DND-41 (cell line): Measurements from ENCODE around the gene RNF183.

Source experiments
- ATAC-seq: fragments of 200-7000 bp; cut with Tn5 transposase; 3 replicates; pipeline ENCODE4 v1.9.1; 2021; ENCODE audit warnings: low read depth; ENCODE audit not compliant: insufficient read depth
- DNase-seq: peaks from one replicate; pipeline ENCODE4 v3.0.0-alpha.2; 2020
- H2AFZ ChIP-seq: 2 replicates; pipeline ENCODE4 v1.6.0; 2012; ENCODE audit warnings: low read depth, low read length
- H3K27ac ChIP-seq: 2 replicates; pipeline ENCODE4 v1.5.1; 2012; ENCODE audit warnings: low read length, inconsistent platforms
- H3K27me3 ChIP-seq: fragments of 200-600 bp; sonication (generic); 2 replicates; pipeline ENCODE4 v1.6.0; 2012; ENCODE audit warnings: low read length, mild to moderate bottlenecking, inconsistent platforms; ENCODE audit not compliant: insufficient read depth, poor library complexity
- H3K36me3 ChIP-seq: 2 replicates; pipeline ENCODE4 v1.5.1; 2012; ENCODE audit warnings: low read length, inconsistent platforms; ENCODE audit not compliant: insufficient read depth
- H3K4me1 ChIP-seq: 2 replicates; pipeline ENCODE4 v1.5.1; 2012; ENCODE audit warnings: mild to moderate bottlenecking, low read length; ENCODE audit not compliant: insufficient read depth
- H3K4me2 ChIP-seq: 2 replicates; pipeline ENCODE4 v1.6.0; 2012; ENCODE audit warnings: mild to moderate bottlenecking, moderate library complexity, low read length, inconsistent platforms; ENCODE audit not compliant: insufficient read depth
- H3K4me3 ChIP-seq, 2 experiments: fragments of 200-600 bp in 1 of 2; shearing (Covaris generic) in 1 of 2; 2 replicates each; pipeline ENCODE4 v1.5.1; 2012 to 2016; ENCODE audit warnings: inconsistent platforms in 2 of 2, low read length in 2 of 2, mild to moderate bottlenecking in 2 of 2, low read depth in 1 of 2, moderate library complexity in 1 of 2
- H3K79me2 ChIP-seq: 2 replicates; pipeline ENCODE4 v1.6.0; 2012; ENCODE audit warnings: low read length, inconsistent platforms; ENCODE audit not compliant: insufficient read depth
- H3K9ac ChIP-seq: 2 replicates; pipeline ENCODE4 v1.6.0; 2012; ENCODE audit warnings: low read depth, mild to moderate bottlenecking, inconsistent platforms, low read length, moderate library complexity
- H3K9me3 ChIP-seq: 2 replicates; pipeline ENCODE4 v1.5.1; 2012; ENCODE audit warnings: low read length, moderate library complexity, mild to moderate bottlenecking, inconsistent platforms; ENCODE audit not compliant: insufficient read depth, severe bottlenecking
- H4K20me1 ChIP-seq: 2 replicates; pipeline ENCODE4 v1.6.0; 2012; ENCODE audit warnings: low read length; ENCODE audit not compliant: insufficient read depth
- EZH2 ChIP-seq: IDR thresholded peaks from 3 replicates; pipeline ENCODE4 v1.6.1; 2012; ENCODE audit warnings: borderline replicate concordance, low read depth, mild to moderate bottlenecking, moderate library complexity, low read length, inconsistent platforms; ENCODE audit not compliant: severe bottlenecking
- TF ChIP-seq, protein P1 (sequence below): IDR thresholded peaks from 2 replicates; pipeline ENCODE4 v1.5.1; 2012; ENCODE audit warnings: borderline replicate concordance, low read length, moderate library complexity, mild to moderate bottlenecking; ENCODE audit not compliant: poor library complexity, severe bottlenecking; ENCODE audit errors: extremely low read depth

The RNF183 gene

DNA sequence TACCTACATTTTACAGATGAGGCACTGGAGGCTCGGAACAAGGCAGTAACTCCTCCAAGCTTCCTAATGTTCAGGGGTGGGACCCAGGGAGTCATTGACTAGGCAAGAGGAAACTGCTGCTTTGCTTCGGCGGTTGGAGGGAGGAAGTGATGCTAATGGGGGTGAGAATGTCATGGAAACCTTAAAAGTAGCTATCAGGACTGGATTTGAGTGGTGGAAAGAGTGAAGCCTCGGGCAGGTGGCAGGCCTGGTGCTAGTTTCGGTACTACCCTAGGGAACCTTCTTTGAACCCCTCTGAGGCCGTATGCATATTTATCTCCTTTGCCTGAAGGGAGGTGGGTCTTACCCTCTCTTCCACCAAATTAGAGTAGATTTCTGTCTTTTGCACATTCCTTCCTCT, 47.8 kb upstream of the RNF183 start:
- peaks cover 5% of the 10 kb centered on the region; the same call in 1 of the 2 replicates for H3K4me1 ChIP-seq
- H3K9me3 ChIP-seq: no peaks in the 10 kb centered on the region
- DNase-seq (no peak), ATAC-seq (no peak)
- H3K27me3 ChIP-seq: peaks cover 32% of the 10 kb centered on the region
- no peaks in the 10 kb centered on the region for H4K20me1 ChIP-seq
- no peaks in the 10 kb centered on the region for H3K36me3 ChIP-seq
- no peak overlapping the region for H3K27ac ChIP-seq
- no peak overlapping the region for H3K4me3 ChIP-seq
- H3K79me2 ChIP-seq: no peaks in the 10 kb centered on the region
- H3K9ac ChIP-seq: no peak overlapping the region
- H3K4me2 ChIP-seq: no peak overlapping the region
- no peak overlapping the region for H2AFZ ChIP-seq
- TF ChIP-seq, protein P1, sequence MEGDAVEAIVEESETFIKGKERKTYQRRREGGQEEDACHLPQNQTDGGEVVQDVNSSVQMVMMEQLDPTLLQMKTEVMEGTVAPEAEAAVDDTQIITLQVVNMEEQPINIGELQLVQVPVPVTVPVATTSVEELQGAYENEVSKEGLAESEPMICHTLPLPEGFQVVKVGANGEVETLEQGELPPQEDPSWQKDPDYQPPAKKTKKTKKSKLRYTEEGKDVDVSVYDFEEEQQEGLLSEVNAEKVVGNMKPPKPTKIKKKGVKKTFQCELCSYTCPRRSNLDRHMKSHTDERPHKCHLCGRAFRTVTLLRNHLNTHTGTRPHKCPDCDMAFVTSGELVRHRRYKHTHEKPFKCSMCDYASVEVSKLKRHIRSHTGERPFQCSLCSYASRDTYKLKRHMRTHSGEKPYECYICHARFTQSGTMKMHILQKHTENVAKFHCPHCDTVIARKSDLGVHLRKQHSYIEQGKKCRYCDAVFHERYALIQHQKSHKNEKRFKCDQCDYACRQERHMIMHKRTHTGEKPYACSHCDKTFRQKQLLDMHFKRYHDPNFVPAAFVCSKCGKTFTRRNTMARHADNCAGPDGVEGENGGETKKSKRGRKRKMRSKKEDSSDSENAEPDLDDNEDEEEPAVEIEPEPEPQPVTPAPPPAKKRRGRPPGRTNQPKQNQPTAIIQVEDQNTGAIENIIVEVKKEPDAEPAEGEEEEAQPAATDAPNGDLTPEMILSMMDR: no peak
- TF ChIP-seq EZH2: no peak

DNA sequence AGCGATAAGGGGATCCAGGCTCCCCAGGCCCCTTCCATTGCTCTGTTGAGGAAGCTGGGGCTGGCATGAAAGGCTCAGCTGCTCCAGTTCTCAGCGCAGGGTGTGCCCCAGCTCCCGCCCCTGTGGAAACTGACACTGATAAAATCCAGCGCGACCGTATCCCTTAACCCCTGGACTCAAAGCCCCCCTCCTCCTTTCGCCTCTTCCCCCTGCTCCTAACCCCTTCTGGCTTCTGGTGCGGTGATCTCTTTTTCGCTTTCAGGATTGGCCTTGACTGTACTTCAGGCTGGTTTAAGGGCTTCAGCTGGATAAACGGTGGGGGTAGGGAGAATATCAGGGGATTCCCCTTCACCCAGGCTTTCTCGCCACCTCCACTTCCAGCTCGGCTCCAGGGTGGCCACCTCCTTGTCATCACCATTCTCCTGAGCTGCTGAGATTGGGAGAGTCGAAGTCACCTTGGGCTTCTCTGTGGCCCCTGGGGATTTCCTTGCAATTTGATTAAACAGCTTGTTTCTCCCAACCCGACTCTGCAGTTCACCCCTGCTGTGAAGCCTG, 47.0 kb upstream of the RNF183 start:
- H3K27me3 ChIP-seq: peaks cover 32% of the 10 kb centered on the region
- ATAC-seq (no peak), DNase-seq (no peak)
- H4K20me1 ChIP-seq: no peaks in the 10 kb centered on the region
- TF ChIP-seq EZH2: no peak
- TF ChIP-seq, protein P1: no peak
- H3K36me3 ChIP-seq: no peaks in the 10 kb centered on the region
- H3K9ac ChIP-seq: no peak overlapping the region
- H3K4me1 ChIP-seq: peaks cover 5% of the 10 kb centered on the region; the same call in 1 of the 2 replicates
- H2AFZ ChIP-seq: no peak overlapping the region
- no peaks in the 10 kb centered on the region for H3K9me3 ChIP-seq
- H3K27ac ChIP-seq: no peak overlapping the region
- H3K79me2 ChIP-seq: no peaks in the 10 kb centered on the region
- H3K4me2 ChIP-seq: peak overlapping the region; percentile 50
- no peak overlapping the region for H3K4me3 ChIP-seq

DNA sequence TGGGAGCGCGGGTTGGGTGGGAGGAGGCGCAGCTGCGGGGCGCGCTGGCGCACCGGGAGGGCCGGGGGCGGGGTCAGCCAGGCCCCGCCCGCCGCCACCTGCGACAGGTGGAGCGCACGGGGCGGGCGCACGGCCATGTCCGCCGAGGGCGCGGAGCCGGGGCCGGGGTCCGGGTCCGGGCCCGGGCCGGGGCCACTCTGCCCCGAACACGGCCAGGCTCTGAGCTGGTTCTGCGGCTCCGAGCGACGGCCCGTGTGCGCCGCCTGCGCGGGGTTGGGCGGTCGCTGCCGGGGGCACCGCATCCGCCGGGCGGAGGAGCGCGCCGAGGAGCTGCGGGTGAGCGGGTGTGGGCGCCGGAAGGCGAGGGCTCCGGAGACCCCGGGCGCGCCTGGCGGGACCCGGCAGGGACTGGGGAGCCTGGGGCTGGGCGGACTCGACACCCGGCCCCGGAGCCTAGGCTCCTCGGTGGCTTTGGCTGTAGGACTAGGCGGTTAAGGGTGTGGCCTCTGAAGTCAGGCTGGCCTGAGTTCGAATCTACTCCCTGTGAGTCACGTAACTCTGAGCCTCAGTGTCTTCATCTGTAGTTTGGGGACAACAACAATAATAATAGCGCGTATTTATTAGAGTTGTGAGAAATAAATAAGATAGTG, 46.4 kb upstream of the RNF183 start, which contains the start of gene BSPRY:
TSS of gene BSPRY (plus strand) at position 97 of the 650 bp plus-strand sequence. CDS start at position 136, 39 bp downstream.
- H3K27ac ChIP-seq: no peak within 1 kb of the TSS
- no peaks in the 10 kb centered on the region for H3K79me2 ChIP-seq
- no peaks in the 10 kb centered on the region for H3K9me3 ChIP-seq
- peak within 1 kb of the TSS; percentile 50 for H3K4me2 ChIP-seq
- DNase-seq (peak; percentile 24), ATAC-seq (peak; percentile 78)
- H3K27me3 ChIP-seq: peaks cover 32% of the 10 kb centered on the region
- H3K4me1 ChIP-seq: peaks cover 5% of the 10 kb centered on the region; the same call in 1 of the 2 replicates
- no peaks in the 10 kb centered on the region for H3K36me3 ChIP-seq
- no peak within 1 kb of the TSS for H3K9ac ChIP-seq
- no peaks in the 10 kb centered on the region for H4K20me1 ChIP-seq
- H2AFZ ChIP-seq: no peak within 1 kb of the TSS
- H3K4me3 ChIP-seq: no peak within 1 kb of the TSS
- TF ChIP-seq, protein P1: no peak
- TF ChIP-seq EZH2: no peak
